ENCODE results near the gene RIC1.
"Not testable (repeated sequence)": the region's sequence is repeated elsewhere in the genome, so short reads cannot be mapped to it uniquely, and the experiment has no call there.

The RIC1 gene

GRCh38 chr9:5786370-5787127 lies 157.6 kb downstream of the RIC1 start:
- no peak for DNase-seq

DNA sequence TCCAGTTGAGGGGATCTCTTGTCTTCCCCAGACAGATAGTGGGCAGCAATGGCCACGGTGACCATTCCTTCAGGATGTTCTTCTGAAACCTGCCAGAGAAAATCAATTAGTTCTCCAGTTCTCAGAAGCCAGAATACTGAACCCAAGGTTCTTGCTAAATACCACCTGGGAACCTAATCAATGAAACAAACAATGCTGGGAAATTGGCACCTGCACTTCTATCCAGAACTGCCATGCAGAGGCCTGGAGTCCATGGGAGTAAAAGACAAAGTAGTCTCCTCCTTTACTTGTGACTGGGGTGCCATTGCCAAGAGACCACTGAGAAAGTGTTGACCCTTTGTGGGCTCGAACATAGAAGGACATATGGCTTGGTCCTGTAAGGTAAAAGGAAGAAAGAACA lies 158.3 kb downstream of the RIC1 start:
- DNase-seq = no peak

- no peak for DNase-seq
These were observed 158.9 kb downstream of the RIC1 start for GRCh38 chr9:5787759-5788302.

GRCh38 chr9:5789489-5789888 lies 160.6 kb downstream of the RIC1 start:
- no peak for DNase-seq

DNA sequence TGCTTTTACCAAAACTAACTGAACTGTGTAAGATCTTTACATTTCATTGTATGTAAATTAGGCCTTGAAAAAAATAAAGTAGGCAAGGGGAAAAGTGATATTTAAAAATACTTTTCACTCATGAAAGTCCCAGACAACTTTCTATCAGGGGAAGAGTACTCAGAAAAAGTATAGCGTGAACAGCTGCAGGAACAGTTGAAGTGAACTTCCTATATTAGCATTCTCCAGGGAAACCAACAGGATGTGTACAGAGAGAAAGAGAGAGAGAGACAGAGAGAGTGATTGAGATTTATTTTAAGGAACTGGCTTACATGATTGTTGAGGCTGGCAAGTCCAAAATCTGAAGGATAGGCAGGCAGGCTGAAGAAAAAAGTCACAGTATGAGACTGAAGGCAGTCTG lies 162.0 kb downstream of the RIC1 start:
- DNase-seq = no peak

DNA sequence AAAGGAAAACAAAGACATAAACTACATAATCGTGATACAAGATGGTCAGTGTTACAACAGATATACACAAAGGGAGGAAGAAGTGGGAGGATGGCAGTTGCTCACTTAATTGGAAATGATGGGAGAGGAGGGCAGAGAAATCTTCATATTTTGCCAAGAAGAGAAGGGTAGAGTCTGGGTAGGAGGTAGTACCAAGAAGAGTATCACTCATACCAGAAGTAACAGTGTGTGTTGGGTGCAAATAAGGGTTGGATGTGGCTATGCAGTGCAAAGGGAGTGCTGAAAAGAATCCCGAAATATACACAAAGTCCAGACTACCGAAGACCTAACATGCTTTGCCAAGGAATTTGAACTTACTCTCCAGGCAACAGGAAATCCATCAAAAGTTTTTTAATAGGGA lies 163.0 kb downstream of the RIC1 start:
- DNase-seq = no peak

DNA sequence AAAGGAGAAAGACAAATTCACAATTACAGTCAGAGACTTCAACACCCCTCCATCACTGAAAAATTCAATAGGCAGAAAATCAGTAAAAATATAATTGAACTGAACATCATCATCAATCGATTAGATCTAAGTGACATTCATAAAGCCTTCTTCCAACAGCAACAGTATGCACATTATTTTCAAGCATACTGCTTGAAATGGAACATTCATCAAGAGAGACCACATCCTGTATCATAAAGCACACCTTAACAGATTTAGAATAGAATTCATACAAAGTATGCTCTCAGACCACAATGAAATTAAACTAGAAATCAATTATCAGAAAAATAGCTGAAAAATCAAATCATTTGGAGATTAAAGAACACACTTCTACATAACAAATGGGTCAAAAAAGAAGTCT lies 164.9 kb downstream of the RIC1 start:
- DNase-seq = no peak

DNA sequence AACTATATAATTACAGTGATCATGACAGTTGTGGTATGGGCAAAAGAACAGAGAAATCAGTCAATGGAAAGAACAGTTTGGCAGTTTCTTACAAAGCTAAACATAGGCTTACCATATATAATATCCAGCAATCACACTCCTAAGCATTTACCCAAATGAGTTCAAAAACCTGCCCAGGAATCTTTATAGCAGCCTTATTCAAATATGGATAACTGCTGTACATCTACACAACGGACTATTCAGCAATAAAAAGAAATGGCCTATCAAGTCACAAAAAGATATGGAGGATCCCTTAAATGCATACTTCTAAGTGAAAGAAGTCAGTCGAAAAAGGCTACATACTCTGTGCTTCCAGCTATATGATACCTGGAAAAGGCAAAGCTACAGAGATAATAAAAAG lies 167.4 kb downstream of the RIC1 start:
- DNase-seq = no peak

- no peak for DNase-seq
These were observed 169.7 kb downstream of the RIC1 start for GRCh38 chr9:5798581-5798980.

- DNase-seq = peak; percentile 26
These were observed 170.4 kb downstream of the RIC1 start for GRCh38 chr9:5799314-5799713.

DNA sequence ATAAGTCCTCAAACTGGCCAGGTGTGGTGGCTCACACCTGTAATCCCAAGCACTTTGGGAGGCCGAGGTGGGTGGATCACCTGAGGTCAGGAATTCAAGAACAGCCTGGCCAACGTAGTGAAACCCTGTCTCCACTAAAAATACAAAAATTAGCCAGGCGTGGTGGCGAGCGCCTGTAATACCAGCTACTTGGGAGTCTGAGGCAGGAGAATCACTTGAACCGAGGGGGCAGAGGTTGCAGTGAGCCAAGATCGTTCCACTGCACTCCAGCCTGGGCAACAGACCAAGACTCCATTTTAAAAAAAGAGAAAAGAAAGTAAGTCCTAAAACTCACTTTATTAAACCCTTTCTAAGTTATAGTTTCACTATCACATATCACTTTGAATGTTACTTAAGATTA lies 171.5 kb downstream of the RIC1 start:
- not testable (repeated sequence) for DNase-seq

GRCh38 chr9:5800969-5801738 lies 172.2 kb downstream of the RIC1 start:
- no peak for DNase-seq

DNA sequence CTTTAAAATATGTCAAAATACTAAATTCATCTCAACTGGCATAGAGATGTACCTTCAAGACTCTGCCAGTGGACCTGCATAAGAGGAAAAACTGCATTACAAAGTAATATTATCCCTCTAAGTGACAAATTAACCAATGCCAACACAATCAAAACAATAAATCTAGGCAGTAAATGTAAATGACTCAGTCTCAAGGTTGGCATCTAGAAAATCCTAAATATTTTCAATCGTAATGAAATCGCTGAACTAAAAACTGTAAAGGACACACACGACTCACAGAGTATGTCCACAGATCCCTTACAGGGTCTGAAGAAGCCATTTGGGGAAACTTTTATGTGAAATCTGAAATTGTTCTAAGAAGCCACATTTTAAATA lies 172.8 kb downstream of the RIC1 start:
- no peak for DNase-seq

DNA sequence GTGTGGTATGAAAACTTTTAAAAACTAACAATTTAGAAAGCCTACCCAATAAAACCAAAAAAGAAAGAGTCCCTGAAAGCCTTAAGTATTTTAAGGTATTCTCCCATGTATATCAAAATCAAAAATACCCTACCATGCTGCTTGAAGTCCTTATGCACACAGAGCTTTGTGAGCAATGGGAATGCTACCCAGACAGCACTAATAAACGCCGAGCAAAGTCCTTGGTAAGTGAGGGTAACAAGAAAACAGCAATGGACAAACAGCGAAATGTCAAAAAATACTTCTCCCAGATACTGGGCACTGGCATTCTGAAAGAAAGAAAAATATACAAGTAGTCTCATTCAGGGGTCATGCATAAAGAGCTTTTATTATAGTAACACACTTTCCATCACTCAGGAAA lies 176.6 kb downstream of the RIC1 start:
- no peak for DNase-seq

DNA sequence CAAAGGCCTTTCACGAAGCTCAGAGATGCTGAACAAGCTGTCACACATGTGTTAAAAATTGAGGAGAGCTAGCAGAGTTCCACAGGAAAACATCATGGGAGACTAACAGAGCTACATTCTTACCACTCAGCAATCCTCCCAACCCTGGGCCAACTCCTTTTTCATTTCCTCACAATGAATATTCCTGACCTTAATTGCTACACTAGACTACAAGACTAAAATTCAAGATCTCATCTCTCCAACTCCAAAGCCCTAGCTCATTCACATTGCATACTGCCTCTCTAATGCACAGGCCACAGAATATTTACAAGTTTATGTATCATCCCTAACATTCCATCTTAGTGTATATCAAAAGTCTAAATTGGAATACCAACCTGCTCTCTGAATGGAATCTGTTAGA lies 182.8 kb downstream of the RIC1 start:
- DNase-seq = no peak

DNA sequence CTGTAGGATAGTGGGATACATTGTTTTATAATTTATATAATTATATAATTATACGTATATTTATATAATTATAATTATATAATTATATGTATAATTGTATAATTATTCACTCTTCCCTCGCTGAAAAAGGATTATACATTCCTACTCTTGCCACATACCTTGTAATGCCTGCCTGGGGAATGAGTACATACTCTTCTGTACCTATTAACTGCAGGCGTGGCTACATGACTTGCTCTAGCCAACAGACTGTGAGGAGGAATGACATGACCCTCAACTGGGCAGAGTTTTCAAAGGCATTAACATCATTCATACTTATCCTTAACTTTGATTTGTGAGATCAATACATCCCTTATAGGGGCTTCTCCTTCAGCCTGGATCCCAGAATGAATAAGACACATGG lies 184.9 kb downstream of the RIC1 start:
- DNase-seq = no peak

- DNase-seq = no peak
These were observed 186.6 kb downstream of the RIC1 start for GRCh38 chr9:5815461-5815860.

GRCh38 chr9:5817862-5818261 lies 189.0 kb downstream of the RIC1 start:
- DNase-seq = peak; percentile 71

- no peak for DNase-seq
These were observed 189.7 kb downstream of the RIC1 start for GRCh38 chr9:5818424-5819142.

DNA sequence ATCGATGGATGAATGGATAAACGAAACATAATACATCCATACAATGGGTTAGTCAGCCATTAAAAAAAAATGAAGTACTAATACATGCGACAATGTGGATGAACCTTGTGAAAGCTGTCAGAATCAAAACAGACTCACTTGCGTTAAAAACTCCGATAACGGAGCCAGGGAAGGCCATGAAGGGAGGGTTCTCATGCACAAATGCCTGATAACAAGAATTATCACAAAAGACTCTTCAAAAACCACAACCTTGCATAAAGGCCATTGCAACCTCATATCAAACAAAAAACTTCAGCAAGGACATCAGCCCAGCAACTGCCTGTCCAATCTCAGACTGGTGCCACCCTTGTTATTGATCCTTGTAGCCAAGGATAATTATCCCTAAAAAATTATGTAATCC lies 190.3 kb downstream of the RIC1 start:
- no peak for DNase-seq

- DNase-seq = no peak
These were observed 191.5 kb downstream of the RIC1 start for GRCh38 chr9:5820425-5820824.

DNA sequence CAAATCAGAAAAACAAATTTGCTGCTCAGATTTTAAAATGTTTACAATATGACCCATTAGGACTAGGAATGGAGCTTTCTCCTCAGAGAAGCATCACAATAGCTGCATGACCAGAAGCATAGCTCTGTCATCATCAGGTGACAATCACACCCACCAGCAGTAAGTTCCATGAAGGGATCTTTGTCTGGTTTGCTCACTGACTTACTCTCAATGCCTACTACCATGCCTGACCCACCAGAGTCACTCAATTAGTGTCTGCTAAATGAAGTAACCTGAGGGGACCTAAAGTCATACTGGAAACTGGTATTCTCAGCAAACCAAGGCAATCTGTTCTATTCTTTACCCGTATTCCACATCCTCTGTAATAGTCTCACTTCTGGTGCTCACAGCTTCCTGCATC lies 196.3 kb downstream of the RIC1 start:
- DNase-seq = no peak

Data from fibroblast of skin of abdomen (primary cell).